GM23338 (cell line): ENCODE measurements around the gene ZNF496. TPM values are rescaled to one million over a fixed set of nuclear protein-coding genes. Genes with fewer than 3 reads are reported as not detected.

Source experiments
- ATAC-seq: fragments of 200-7000 bp; cut with Tn5 transposase; 3 replicates; pipeline ENCODE4 v1.9.1; 2020
- DNase-seq: peaks from one replicate; pipeline ENCODE4 v3.0.0-alpha.2; 2015; ENCODE audit warnings: low spot score
- H2AFZ ChIP-seq: fragments of 200-600 bp; sonication (generic); 2 replicates; pipeline ENCODE4 v1.8.0; 2016; ENCODE audit warnings: antibody characterized with exemption, mild to moderate bottlenecking, moderate library complexity
- H3F3A ChIP-seq: fragments of 200-600 bp; sonication (generic); replicated peaks from 2 replicates; pipeline ENCODE4 v1.8.0; 2017; ENCODE audit warnings: antibody characterized with exemption, mixed run types, low read depth
- H3K27ac ChIP-seq: fragments of 200-600 bp; sonication (generic); 2 replicates; pipeline ENCODE4 v1.6.1; 2016; ENCODE audit warnings: low read depth
- H3K27me3 ChIP-seq: fragments of 200-600 bp; sonication (generic); 2 replicates; pipeline ENCODE4 v1.8.0; 2016; ENCODE audit warnings: mild to moderate bottlenecking, mixed run types, moderate library complexity; ENCODE audit not compliant: insufficient read depth
- H3K36me3 ChIP-seq: fragments of 200-600 bp; sonication (generic); 2 replicates; pipeline ENCODE4 v1.8.0; 2016; ENCODE audit warnings: mild to moderate bottlenecking; ENCODE audit not compliant: insufficient read depth
- H3K4me1 ChIP-seq: fragments of 200-600 bp; sonication (generic); 2 replicates; pipeline ENCODE4 v1.8.0; 2016; ENCODE audit warnings: mild to moderate bottlenecking, moderate library complexity; ENCODE audit not compliant: insufficient read depth
- H3K4me2 ChIP-seq: fragments of 200-600 bp; sonication (generic); 2 replicates; pipeline ENCODE4 v1.7.1; 2017; ENCODE audit warnings: mixed run types
- H3K4me3 ChIP-seq: fragments of 200-600 bp; sonication (generic); 2 replicates; pipeline ENCODE4 v1.6.1; 2016; ENCODE audit warnings: mixed run types
- H3K79me2 ChIP-seq: fragments of 200-600 bp; sonication (generic); replicated peaks from 2 replicates; pipeline ENCODE4 v1.8.0; 2017; ENCODE audit warnings: mild to moderate bottlenecking; ENCODE audit not compliant: insufficient read depth
- H3K9me2 ChIP-seq: fragments of 200-600 bp; sonication (generic); 2 replicates; pipeline ENCODE4 v1.8.0; 2017; ENCODE audit not compliant: insufficient read depth
- H4K20me1 ChIP-seq: fragments of 200-600 bp; sonication (generic); replicated peaks from 2 replicates; pipeline ENCODE4 v1.8.0; 2017; ENCODE audit warnings: mild to moderate bottlenecking; ENCODE audit not compliant: insufficient read depth
- H3K27ac Mint-ChIP-seq: 2 replicates; pipeline ENCODE4 v1.8.0; 2020; ENCODE audit warnings: inconsistent platforms, mild to moderate bottlenecking, moderate library complexity, mixed read lengths
- H3K27me3 Mint-ChIP-seq: 3 replicates; pipeline ENCODE4 v1.8.0; 2022; ENCODE audit warnings: low read depth, mild to moderate bottlenecking, moderate library complexity, mixed read lengths, inconsistent platforms; ENCODE audit not compliant: insufficient read depth, poor library complexity
- H3K36me3 Mint-ChIP-seq: 3 replicates; pipeline ENCODE4 v1.8.0; 2021; ENCODE audit warnings: low read depth, mild to moderate bottlenecking, inconsistent platforms, moderate library complexity, mixed read lengths
- H3K4me1 Mint-ChIP-seq: 3 replicates; pipeline ENCODE4 v1.8.0; 2020; ENCODE audit warnings: mild to moderate bottlenecking, inconsistent platforms, mixed read lengths
- H3K4me3 Mint-ChIP-seq: 3 replicates; pipeline ENCODE4 v1.8.0; 2021; ENCODE audit warnings: moderate library complexity, mild to moderate bottlenecking, inconsistent platforms, mixed read lengths
- H3K9me3 Mint-ChIP-seq: 3 replicates; pipeline ENCODE4 v1.8.0; 2020; ENCODE audit warnings: moderate library complexity, mild to moderate bottlenecking, inconsistent platforms, mixed read lengths
- POLR2AphosphoS5 ChIP-seq: IDR thresholded peaks from 2 replicates; pipeline ENCODE4 v1.6.1; 2016; ENCODE audit warnings: antibody characterized with exemption, low read depth
- STAT1 ChIP-seq: IDR thresholded peaks from one replicate; pipeline ENCODE4 v1.6.1; 2016; ENCODE audit warnings: antibody characterized with exemption; ENCODE audit not compliant: unreplicated experiment
- ZNF114 ChIP-seq: fragments of 250-450 bp; sonication (Bioruptor Pico); IDR thresholded peaks from 2 replicates; pipeline ENCODE4 v1.5.0; 2020; ENCODE audit warnings: mild to moderate bottlenecking, moderate library complexity
- polyA plus RNA-seq: library from polyadenylated mRNA; unstranded; fragments of >200 nt; fragmentation: Nextera tagmentation; extraction: Ambion mirVana; gene quantifications from 2 replicates; pipeline ENCODE4 v1.2.1, GENCODE V29; 2016
- total RNA-seq: library from RNA; depleted of rRNA; stranded (reverse); fragments of >200 nt; shearing (Covaris generic); gene quantifications from 2 replicates; pipeline ENCODE4 v1.2.3, GENCODE V29; 2014
- TF ChIP-seq, protein P1 (sequence below): fragments of 250-450 bp; sonication (Bioruptor Pico); IDR thresholded peaks from 2 replicates; pipeline ENCODE4 v1.5.0; 2020; ENCODE audit warnings: mild to moderate bottlenecking, moderate library complexity
- TF ChIP-seq, protein P2 (sequence below): IDR thresholded peaks from 2 replicates; pipeline ENCODE4 v1.6.1; 2016; ENCODE audit warnings: antibody characterized with exemption
- TF ChIP-seq, protein P3 (sequence below), 2 experiments: fragments of 200-600 bp in 1 of 2; sonication (generic) in 1 of 2; conservative IDR thresholded peaks; 2 replicates each; pipeline versions ENCODE4 v1.5.1 to v1.6.1; 2016 to 2017; ENCODE audit warnings: antibody characterized with exemption in 2 of 2, low read depth in 2 of 2, mild to moderate bottlenecking in 2 of 2, moderate library complexity in 1 of 2

Gene ZNF496
- total and polyA plus RNA-seq, 2 experiments from 2014 or later = 22.0 to 127 TPM

DNA sequence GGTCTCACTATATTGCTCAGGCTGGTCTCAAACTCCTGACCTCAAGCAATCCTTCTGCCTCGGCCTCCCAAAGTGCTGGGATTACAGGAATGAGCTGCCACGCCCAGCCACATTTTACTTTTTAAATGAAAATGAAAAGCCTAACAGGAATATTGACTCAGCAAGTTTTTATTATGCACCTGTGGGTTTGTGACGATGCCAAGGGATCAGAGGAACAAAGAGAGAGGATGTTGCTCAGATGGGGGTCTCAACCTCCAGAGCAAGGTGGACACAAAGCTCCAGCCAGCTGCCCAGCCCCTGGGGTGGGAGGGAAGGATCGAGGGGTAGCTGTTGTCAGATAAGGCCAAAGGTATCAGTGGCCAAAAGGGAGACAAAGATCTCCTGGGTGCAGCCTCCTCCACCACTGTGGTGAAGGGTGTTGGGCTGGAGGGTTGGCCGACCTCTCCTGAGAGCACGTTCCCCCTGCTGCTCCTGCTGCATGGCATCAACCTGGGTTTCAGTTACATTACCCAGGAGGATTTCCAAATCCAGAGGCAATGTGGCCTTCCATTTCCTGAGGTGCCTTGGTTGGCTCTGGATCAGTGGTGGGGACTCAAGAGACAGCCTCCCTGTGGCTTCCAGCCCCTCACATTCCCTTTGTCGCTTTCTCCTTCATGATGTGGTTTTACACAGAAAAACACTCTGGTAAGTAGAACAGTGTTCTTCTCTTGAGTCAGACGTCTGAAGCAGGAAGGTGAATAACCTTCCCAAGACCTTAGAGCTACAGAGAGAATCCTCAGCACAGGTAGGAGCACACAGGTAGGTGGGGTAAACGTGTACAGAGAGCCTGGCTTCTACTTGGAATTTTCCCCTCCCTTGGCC, 34.2 kb downstream of the ZNF496 start:
- no peak for ATAC-seq
- Histone ChIP-seq H3K79me2 (no peaks in the 10 kb centered on the region), H3K4me2 (no peak overlapping the region), H2AFZ (no peak overlapping the region), H3K4me1 (peaks cover 66% of the 10 kb centered on the region), H3K4me3 (no peak overlapping the region), H3K9me2 (peaks cover 14% of the 10 kb centered on the region; the same call in 1 of the 2 replicates), H3F3A (peaks cover 7% of the 10 kb centered on the region), H3K27ac (peak overlapping the region; percentile 83), H3K27me3 (no peaks in the 10 kb centered on the region), H4K20me1 (no peaks in the 10 kb centered on the region), H3K36me3 (peaks cover 3% of the 10 kb centered on the region)
- no peak for DNase-seq
- Mint-ChIP-seq H3K4me3 (peak overlapping the region; percentile 15; the same call in 1 of the 3 replicates), H3K4me1 (peaks cover 71% of the 10 kb centered on the region), H3K9me3 (no peaks in the 10 kb centered on the region), H3K36me3 (peaks cover 62% of the 10 kb centered on the region), H3K27ac (peak overlapping the region; percentile 40), H3K27me3 (peaks cover 7% of the 10 kb centered on the region)
- TF ChIP-seq STAT1 = no peak
- TF ChIP-seq, protein P1, sequence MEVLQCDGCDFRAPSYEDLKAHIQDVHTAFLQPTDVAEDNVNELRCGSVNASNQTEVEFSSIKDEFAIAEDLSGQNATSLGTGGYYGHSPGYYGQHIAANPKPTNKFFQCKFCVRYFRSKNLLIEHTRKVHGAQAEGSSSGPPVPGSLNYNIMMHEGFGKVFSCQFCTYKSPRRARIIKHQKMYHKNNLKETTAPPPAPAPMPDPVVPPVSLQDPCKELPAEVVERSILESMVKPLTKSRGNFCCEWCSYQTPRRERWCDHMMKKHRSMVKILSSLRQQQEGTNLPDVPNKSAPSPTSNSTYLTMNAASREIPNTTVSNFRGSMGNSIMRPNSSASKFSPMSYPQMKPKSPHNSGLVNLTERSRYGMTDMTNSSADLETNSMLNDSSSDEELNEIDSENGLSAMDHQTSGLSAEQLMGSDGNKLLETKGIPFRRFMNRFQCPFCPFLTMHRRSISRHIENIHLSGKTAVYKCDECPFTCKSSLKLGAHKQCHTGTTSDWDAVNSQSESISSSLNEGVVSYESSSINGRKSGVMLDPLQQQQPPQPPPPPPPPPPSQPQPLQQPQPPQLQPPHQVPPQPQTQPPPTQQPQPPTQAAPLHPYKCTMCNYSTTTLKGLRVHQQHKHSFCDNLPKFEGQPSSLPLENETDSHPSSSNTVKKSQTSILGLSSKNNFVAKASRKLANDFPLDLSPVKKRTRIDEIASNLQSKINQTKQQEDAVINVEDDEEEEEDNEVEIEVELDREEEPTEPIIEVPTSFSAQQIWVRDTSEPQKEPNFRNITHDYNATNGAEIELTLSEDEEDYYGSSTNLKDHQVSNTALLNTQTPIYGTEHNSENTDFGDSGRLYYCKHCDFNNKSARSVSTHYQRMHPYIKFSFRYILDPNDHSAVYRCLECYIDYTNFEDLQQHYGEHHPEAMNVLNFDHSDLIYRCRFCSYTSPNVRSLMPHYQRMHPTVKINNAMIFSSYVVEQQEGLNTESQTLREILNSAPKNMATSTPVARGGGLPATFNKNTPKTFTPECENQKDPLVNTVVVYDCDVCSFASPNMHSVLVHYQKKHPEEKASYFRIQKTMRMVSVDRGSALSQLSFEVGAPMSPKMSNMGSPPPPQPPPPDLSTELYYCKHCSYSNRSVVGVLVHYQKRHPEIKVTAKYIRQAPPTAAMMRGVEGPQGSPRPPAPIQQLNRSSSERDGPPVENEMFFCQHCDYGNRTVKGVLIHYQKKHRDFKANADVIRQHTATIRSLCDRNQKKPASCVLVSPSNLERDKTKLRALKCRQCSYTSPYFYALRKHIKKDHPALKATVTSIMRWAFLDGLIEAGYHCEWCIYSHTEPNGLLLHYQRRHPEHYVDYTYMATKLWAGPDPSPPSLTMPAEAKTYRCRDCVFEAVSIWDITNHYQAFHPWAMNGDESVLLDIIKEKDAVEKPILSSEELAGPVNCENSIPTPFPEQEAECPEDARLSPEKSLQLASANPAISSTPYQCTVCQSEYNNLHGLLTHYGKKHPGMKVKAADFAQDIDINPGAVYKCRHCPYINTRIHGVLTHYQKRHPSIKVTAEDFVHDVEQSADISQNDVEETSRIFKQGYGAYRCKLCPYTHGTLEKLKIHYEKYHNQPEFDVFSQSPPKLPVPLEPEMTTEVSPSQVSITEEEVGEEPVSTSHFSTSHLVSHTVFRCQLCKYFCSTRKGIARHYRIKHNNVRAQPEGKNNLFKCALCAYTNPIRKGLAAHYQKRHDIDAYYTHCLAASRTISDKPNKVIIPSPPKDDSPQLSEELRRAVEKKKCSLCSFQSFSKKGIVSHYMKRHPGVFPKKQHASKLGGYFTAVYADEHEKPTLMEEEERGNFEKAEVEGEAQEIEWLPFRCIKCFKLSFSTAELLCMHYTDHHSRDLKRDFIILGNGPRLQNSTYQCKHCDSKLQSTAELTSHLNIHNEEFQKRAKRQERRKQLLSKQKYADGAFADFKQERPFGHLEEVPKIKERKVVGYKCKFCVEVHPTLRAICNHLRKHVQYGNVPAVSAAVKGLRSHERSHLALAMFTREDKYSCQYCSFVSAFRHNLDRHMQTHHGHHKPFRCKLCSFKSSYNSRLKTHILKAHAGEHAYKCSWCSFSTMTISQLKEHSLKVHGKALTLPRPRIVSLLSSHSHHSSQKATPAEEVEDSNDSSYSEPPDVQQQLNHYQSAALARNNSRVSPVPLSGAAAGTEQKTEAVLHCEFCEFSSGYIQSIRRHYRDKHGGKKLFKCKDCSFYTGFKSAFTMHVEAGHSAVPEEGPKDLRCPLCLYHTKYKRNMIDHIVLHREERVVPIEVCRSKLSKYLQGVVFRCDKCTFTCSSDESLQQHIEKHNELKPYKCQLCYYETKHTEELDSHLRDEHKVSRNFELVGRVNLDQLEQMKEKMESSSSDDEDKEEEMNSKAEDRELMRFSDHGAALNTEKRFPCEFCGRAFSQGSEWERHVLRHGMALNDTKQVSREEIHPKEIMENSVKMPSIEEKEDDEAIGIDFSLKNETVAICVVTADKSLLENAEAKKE (CRISPR knock-in tag) = no peak

DNA sequence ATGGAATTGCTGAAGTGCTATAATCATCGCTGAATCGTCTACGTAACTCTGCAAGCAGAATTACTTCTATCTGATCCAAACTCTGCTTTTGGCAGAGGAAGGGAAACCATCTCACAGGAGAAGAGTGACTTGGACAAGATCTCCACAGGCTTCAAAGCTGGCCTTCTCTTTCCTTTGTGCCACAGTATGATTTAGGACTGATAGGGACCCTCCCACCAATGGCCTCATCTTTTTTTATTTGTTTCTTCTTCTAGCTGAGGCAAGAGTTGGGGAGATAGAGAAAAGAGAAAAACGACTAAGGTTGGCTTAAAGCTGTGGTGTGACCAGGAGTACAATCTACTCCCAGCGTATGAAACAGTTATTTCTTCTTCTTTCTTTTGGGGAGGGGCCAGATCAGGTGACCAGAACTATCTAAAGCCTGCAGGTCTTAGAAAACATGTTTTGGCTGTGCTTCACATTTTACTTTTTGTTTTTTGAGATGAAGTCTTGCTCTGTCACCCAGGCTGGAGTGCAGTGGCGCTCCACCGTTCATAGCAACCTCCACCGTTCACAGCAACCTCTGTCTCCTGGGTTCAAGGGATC, 35.0 kb downstream of the ZNF496 start:
- Histone ChIP-seq H3K36me3 (no peaks in the 10 kb centered on the region), H3K27me3 (no peaks in the 10 kb centered on the region), H2AFZ (no peak overlapping the region), H4K20me1 (no peaks in the 10 kb centered on the region), H3K4me1 (peaks cover 74% of the 10 kb centered on the region), H3K4me3 (no peak overlapping the region), H3F3A (peaks cover 7% of the 10 kb centered on the region), H3K27ac (no peak overlapping the region), H3K4me2 (0 out of 2 replicates have a peak overlapping the region, but pooled peaks have one; percentile 33), H3K79me2 (no peaks in the 10 kb centered on the region), H3K9me2 (peaks cover 14% of the 10 kb centered on the region; the same call in 1 of the 2 replicates)
- ATAC-seq (no peak), DNase-seq (no peak)
- Mint-ChIP-seq H3K27ac (0 out of 2 replicates have a peak overlapping the region, but pooled peaks have one; percentile 40), H3K36me3 (peaks cover 54% of the 10 kb centered on the region), H3K27me3 (peaks cover 7% of the 10 kb centered on the region), H3K4me1 (peaks cover 79% of the 10 kb centered on the region), H3K9me3 (no peaks in the 10 kb centered on the region), H3K4me3 (no peak overlapping the region)
- no peak for TF ChIP-seq ZNF114 (CRISPR knock-in tag)
- TF ChIP-seq, protein P2, sequence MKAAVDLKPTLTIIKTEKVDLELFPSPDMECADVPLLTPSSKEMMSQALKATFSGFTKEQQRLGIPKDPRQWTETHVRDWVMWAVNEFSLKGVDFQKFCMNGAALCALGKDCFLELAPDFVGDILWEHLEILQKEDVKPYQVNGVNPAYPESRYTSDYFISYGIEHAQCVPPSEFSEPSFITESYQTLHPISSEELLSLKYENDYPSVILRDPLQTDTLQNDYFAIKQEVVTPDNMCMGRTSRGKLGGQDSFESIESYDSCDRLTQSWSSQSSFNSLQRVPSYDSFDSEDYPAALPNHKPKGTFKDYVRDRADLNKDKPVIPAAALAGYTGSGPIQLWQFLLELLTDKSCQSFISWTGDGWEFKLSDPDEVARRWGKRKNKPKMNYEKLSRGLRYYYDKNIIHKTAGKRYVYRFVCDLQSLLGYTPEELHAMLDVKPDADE = no peak
- TF ChIP-seq, protein P3, sequence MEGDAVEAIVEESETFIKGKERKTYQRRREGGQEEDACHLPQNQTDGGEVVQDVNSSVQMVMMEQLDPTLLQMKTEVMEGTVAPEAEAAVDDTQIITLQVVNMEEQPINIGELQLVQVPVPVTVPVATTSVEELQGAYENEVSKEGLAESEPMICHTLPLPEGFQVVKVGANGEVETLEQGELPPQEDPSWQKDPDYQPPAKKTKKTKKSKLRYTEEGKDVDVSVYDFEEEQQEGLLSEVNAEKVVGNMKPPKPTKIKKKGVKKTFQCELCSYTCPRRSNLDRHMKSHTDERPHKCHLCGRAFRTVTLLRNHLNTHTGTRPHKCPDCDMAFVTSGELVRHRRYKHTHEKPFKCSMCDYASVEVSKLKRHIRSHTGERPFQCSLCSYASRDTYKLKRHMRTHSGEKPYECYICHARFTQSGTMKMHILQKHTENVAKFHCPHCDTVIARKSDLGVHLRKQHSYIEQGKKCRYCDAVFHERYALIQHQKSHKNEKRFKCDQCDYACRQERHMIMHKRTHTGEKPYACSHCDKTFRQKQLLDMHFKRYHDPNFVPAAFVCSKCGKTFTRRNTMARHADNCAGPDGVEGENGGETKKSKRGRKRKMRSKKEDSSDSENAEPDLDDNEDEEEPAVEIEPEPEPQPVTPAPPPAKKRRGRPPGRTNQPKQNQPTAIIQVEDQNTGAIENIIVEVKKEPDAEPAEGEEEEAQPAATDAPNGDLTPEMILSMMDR (conservative IDR thresholded peaks at IDR 0.05; ENCODE audit: low read depth in 2 of 2) = no peak
- TF ChIP-seq POLR2AphosphoS5 = 0 out of 2 replicates have a peak, but pooled peaks have one; percentile 2
